HepG2 (cell line): ENCODE measurements around the gene KLHL12. TPM values are rescaled to one million over a fixed set of nuclear protein-coding genes. Genes with fewer than 3 reads are reported as not detected.

Experiments
- NCOA2 ChIP-seq: sonication (generic); formaldehyde crosslinking; IDR thresholded peaks from 2 replicates; pipeline ENCODE4 v1.8.0; 2022; ENCODE audit warnings: inconsistent platforms
- PHF8 ChIP-seq: sonication (generic); formaldehyde crosslinking; IDR thresholded peaks from 2 replicates; pipeline ENCODE4 v1.5.0; 2020; ENCODE audit warnings: missing genetic modification reagents
- RXRB ChIP-seq: IDR thresholded peaks from 2 replicates; pipeline ENCODE4 v1.6.1; 2016; ENCODE audit warnings: borderline replicate concordance, missing genetic modification reagents, missing compliant biosample characterization
- ZNF30 ChIP-seq: sonication (generic); formaldehyde crosslinking; IDR thresholded peaks from 2 replicates; pipeline ENCODE4 v1.5.0; 2020; ENCODE audit warnings: mild to moderate bottlenecking, missing genetic modification reagents
- ZNF543 ChIP-seq: sonication (generic); formaldehyde crosslinking; IDR thresholded peaks from 2 replicates; pipeline ENCODE4 v1.4.0; 2020; ENCODE audit warnings: mild to moderate bottlenecking, missing genetic modification reagents
- ZNF547 ChIP-seq: sonication (generic); formaldehyde crosslinking; IDR thresholded peaks from 2 replicates; pipeline ENCODE4 v1.5.1; 2020; ENCODE audit warnings: mild to moderate bottlenecking, missing genetic modification reagents
- ZNF564 ChIP-seq: sonication (generic); formaldehyde crosslinking; IDR thresholded peaks from 2 replicates; pipeline ENCODE4 v1.8.1; 2023; ENCODE audit warnings: mild to moderate bottlenecking, missing genetic modification reagents
- ZNF567 ChIP-seq: sonication (generic); formaldehyde crosslinking; IDR thresholded peaks from 2 replicates; pipeline ENCODE4 v1.8.1; 2023; ENCODE audit warnings: mild to moderate bottlenecking, missing genetic modification reagents, borderline replicate concordance
- ZNF768 ChIP-seq: sonication (generic); formaldehyde crosslinking; IDR thresholded peaks from 2 replicates; pipeline ENCODE4 v1.4.0; 2020; ENCODE audit warnings: missing genetic modification reagents
- polyA plus RNA-seq, 8 experiments: library from polyadenylated mRNA; depleted of rRNA in 3 of 8; stranded (reverse) in 7 of 8; unstranded in 1 of 8; fragments of >200 nt; fragmentation: Illumina TruSeq in 4 of 8; extraction: Trizol in 4 of 8; gene quantifications; 2 replicates each; pipeline versions ENCODE4 v1.2.1 to v1.2.3, GENCODE V29; 2011 to 2016; ENCODE audit warnings: low read depth in 4 of 8, missing spikeins in 1 of 8, mixed read lengths in 1 of 8; ENCODE audit not compliant: insufficient read depth in 1 of 8
- total RNA-seq, 5 experiments: library from RNA; depleted of rRNA; stranded (reverse); fragments of >200 nt; fragmentation: Illumina TruSeq; extraction: Trizol; gene quantifications; 2 replicates each; pipeline ENCODE4 v1.2.3, GENCODE V29; 2016; ENCODE audit warnings: low read depth in 1 of 5
- TF ChIP-seq, protein P1 (sequence below), 2 experiments: sonication (generic) in 1 of 2; formaldehyde crosslinking in 1 of 2; IDR thresholded peaks; 2 replicates each; pipeline versions ENCODE4 v1.6.1 to v1.9.0; 2014 to 2022; ENCODE audit warnings: antibody characterized with exemption in 1 of 2, borderline replicate concordance in 1 of 2, inconsistent platforms in 1 of 2, low read depth in 1 of 2, missing genetic modification reagents in 1 of 2
- TF ChIP-seq, protein P2 (sequence below): sonication (generic); formaldehyde crosslinking; IDR thresholded peaks from 2 replicates; pipeline ENCODE4 v1.4.0; 2020; ENCODE audit warnings: missing genetic modification reagents, mild to moderate bottlenecking, borderline replicate concordance
- TF ChIP-seq, protein P3 (sequence below): sonication (generic); formaldehyde crosslinking; IDR thresholded peaks from 2 replicates; pipeline ENCODE4 v1.4.0; 2020; ENCODE audit warnings: missing genetic modification reagents, low read depth, mild to moderate bottlenecking, borderline replicate concordance
- TF ChIP-seq, protein P4 (sequence below): sonication (generic); formaldehyde crosslinking; IDR thresholded peaks from 2 replicates; pipeline ENCODE4 v1.4.0; 2020; ENCODE audit warnings: missing genetic modification reagents
- TF ChIP-seq, protein P5 (sequence below): sonication (generic); formaldehyde crosslinking; IDR thresholded peaks from 2 replicates; pipeline ENCODE4 v1.9.0; 2021; ENCODE audit warnings: missing genetic modification reagents, mild to moderate bottlenecking, borderline replicate concordance

The KLHL12 gene
- total and polyA plus RNA-seq, 2 of the 13 experiments (the other 11 are each of a cell fraction or from before 2014, with no cell fraction given): 19.2 to 25.2 TPM

DNA sequence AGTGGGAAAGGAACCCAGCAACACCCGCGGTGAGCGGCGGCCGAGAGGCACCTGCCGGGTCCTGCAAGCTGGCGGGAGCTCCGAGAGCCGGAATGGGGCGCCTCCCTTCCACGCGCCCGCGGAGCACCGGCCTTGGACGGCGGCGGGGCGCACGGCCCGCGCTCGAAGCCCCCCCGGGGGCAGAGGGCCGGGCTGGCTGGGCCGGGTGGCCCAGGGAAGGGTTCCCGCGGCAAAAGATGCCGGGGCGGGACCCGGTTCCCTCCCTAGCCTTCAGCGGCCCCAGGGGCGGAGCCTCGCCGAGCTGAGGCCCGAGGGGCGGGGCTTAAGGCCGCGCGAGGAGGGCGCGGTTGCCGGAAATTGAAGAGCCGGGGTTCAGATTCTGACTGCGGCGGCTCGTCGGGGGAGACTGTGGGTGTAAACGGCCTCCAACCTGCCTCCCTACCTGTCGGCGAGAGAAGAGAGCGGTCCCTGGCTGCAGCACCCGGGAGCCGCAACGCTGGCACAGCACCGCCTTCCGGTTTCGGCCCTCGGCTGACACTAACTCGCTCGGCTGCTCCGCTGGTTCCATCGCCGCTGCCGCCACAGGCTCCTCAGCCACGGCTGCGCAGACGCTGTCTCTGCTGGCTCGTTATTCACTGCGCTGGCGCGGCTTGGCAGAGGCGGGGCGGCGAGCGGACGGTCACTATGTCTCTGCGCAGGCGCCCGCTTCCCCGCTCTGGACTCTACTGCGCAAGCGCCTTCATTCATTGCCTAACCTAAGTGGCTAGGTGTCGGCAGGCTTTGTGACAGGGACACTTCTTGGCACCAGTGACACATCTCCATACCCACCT, 38.3 kb downstream of the KLHL12 start, which contains the start of gene RABIF (continued):
- TF ChIP-seq, protein P1, sequence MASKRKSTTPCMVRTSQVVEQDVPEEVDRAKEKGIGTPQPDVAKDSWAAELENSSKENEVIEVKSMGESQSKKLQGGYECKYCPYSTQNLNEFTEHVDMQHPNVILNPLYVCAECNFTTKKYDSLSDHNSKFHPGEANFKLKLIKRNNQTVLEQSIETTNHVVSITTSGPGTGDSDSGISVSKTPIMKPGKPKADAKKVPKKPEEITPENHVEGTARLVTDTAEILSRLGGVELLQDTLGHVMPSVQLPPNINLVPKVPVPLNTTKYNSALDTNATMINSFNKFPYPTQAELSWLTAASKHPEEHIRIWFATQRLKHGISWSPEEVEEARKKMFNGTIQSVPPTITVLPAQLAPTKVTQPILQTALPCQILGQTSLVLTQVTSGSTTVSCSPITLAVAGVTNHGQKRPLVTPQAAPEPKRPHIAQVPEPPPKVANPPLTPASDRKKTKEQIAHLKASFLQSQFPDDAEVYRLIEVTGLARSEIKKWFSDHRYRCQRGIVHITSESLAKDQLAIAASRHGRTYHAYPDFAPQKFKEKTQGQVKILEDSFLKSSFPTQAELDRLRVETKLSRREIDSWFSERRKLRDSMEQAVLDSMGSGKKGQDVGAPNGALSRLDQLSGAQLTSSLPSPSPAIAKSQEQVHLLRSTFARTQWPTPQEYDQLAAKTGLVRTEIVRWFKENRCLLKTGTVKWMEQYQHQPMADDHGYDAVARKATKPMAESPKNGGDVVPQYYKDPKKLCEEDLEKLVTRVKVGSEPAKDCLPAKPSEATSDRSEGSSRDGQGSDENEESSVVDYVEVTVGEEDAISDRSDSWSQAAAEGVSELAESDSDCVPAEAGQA (IDR thresholded peaks at IDR 0.05; ENCODE audit: low read depth): no peak; the same call in 1 of the 2 replicates
- TF ChIP-seq, protein P1 (CRISPR knock-in tag; IDR thresholded peaks at IDR 0.05; ENCODE audit: borderline replicate concordance): no peak
- TF ChIP-seq ZNF564 (no peak), ZNF547 (CRISPR knock-in tag) (no peak), ZNF30 (CRISPR knock-in tag) (no peak), NCOA2 (CRISPR knock-in tag) (no peak; the same call in 1 of the 2 replicates), ZNF768 (CRISPR knock-in tag) (peak; percentile 76), RXRB (CRISPR knock-in tag) (0 out of 2 replicates have a peak, but pooled peaks have one; percentile 50), ZNF567 (CRISPR knock-in tag) (no peak), PHF8 (CRISPR knock-in tag) (peak; percentile 94), ZNF543 (CRISPR knock-in tag) (peak; percentile 87)
- TF ChIP-seq, protein P2, sequence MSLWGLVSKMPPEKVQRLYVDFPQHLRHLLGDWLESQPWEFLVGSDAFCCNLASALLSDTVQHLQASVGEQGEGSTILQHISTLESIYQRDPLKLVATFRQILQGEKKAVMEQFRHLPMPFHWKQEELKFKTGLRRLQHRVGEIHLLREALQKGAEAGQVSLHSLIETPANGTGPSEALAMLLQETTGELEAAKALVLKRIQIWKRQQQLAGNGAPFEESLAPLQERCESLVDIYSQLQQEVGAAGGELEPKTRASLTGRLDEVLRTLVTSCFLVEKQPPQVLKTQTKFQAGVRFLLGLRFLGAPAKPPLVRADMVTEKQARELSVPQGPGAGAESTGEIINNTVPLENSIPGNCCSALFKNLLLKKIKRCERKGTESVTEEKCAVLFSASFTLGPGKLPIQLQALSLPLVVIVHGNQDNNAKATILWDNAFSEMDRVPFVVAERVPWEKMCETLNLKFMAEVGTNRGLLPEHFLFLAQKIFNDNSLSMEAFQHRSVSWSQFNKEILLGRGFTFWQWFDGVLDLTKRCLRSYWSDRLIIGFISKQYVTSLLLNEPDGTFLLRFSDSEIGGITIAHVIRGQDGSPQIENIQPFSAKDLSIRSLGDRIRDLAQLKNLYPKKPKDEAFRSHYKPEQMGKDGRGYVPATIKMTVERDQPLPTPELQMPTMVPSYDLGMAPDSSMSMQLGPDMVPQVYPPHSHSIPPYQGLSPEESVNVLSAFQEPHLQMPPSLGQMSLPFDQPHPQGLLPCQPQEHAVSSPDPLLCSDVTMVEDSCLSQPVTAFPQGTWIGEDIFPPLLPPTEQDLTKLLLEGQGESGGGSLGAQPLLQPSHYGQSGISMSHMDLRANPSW (CRISPR knock-in tag): peak; percentile 74; the same call in 1 of the 2 replicates
- TF ChIP-seq, protein P3, sequence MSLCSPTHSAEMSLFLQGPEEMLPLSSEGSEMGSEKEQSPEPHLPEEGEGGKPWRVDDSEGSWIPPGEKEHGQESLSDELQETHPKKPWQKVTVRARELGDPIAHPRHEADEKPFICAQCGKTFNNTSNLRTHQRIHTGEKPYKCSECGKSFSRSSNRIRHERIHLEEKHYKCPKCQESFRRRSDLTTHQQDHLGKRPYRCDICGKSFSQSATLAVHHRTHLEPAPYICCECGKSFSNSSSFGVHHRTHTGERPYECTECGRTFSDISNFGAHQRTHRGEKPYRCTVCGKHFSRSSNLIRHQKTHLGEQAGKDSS (CRISPR knock-in tag): no peak
- TF ChIP-seq, protein P4, sequence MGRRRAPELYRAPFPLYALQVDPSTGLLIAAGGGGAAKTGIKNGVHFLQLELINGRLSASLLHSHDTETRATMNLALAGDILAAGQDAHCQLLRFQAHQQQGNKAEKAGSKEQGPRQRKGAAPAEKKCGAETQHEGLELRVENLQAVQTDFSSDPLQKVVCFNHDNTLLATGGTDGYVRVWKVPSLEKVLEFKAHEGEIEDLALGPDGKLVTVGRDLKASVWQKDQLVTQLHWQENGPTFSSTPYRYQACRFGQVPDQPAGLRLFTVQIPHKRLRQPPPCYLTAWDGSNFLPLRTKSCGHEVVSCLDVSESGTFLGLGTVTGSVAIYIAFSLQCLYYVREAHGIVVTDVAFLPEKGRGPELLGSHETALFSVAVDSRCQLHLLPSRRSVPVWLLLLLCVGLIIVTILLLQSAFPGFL (CRISPR knock-in tag): no peak
- TF ChIP-seq, protein P5, sequence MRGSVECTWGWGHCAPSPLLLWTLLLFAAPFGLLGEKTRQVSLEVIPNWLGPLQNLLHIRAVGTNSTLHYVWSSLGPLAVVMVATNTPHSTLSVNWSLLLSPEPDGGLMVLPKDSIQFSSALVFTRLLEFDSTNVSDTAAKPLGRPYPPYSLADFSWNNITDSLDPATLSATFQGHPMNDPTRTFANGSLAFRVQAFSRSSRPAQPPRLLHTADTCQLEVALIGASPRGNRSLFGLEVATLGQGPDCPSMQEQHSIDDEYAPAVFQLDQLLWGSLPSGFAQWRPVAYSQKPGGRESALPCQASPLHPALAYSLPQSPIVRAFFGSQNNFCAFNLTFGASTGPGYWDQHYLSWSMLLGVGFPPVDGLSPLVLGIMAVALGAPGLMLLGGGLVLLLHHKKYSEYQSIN (CRISPR knock-in tag): no peak
